Measurements from ENCODE around the gene GMDS. TPM values are rescaled to one million over a fixed set of nuclear protein-coding genes. Genes with fewer than 3 reads are reported as not detected.

The GMDS gene
- total RNA-seq, 1 donor from 2014 or later, result 30.2 TPM

- H3K4me1 ChIP-seq, result peaks cover 17% of the 10 kb centered on the region
- H3K27ac ChIP-seq, result no peak overlapping the region
- TF ChIP-seq POLR2A (IDR thresholded peaks at IDR 0.05) (no peak), POLR2AphosphoS5 (IDR thresholded peaks at IDR 0.05; ENCODE audit: insufficient read depth in 1 of 2, low read depth in 1 of 2) (no peak)
- TF ChIP-seq, protein P1, sequence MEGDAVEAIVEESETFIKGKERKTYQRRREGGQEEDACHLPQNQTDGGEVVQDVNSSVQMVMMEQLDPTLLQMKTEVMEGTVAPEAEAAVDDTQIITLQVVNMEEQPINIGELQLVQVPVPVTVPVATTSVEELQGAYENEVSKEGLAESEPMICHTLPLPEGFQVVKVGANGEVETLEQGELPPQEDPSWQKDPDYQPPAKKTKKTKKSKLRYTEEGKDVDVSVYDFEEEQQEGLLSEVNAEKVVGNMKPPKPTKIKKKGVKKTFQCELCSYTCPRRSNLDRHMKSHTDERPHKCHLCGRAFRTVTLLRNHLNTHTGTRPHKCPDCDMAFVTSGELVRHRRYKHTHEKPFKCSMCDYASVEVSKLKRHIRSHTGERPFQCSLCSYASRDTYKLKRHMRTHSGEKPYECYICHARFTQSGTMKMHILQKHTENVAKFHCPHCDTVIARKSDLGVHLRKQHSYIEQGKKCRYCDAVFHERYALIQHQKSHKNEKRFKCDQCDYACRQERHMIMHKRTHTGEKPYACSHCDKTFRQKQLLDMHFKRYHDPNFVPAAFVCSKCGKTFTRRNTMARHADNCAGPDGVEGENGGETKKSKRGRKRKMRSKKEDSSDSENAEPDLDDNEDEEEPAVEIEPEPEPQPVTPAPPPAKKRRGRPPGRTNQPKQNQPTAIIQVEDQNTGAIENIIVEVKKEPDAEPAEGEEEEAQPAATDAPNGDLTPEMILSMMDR (IDR thresholded peaks at IDR 0.05), result no peak
- H3K36me3 ChIP-seq, result no peaks in the 10 kb centered on the region
- no peak overlapping the region for H3K4me3 ChIP-seq
- no peaks in the 10 kb centered on the region for H3K27me3 ChIP-seq
- no peak for DNase-seq (ENCODE audit: extremely low spot score in 2 of 2)
- H3K9me3 ChIP-seq, result peaks cover 1% of the 10 kb centered on the region
- intact Hi-C loops (cut with DNase I), result no loop called here
Observed at GRCh38 chr6:1832844-1833787, 412.3 kb downstream of the GMDS start.

- H3K4me3 ChIP-seq, result no peak overlapping the region
- peaks cover 17% of the 10 kb centered on the region for H3K4me1 ChIP-seq
- no peak for DNase-seq (ENCODE audit: extremely low spot score in 2 of 2)
- intact Hi-C loops (cut with DNase I), result no loop called here
- H3K27me3 ChIP-seq, result no peaks in the 10 kb centered on the region
- TF ChIP-seq POLR2AphosphoS5 (IDR thresholded peaks at IDR 0.05; ENCODE audit: insufficient read depth in 1 of 2, low read depth in 1 of 2) (no peak), POLR2A (IDR thresholded peaks at IDR 0.05) (no peak)
- TF ChIP-seq, protein P1 (IDR thresholded peaks at IDR 0.05), result no peak
- H3K9me3 ChIP-seq, result peaks cover 5% of the 10 kb centered on the region
- H3K36me3 ChIP-seq, result no peaks in the 10 kb centered on the region
- no peak overlapping the region for H3K27ac ChIP-seq
Observed at GRCh38 chr6:1832358-1832757, 413.0 kb downstream of the GMDS start.

DNA sequence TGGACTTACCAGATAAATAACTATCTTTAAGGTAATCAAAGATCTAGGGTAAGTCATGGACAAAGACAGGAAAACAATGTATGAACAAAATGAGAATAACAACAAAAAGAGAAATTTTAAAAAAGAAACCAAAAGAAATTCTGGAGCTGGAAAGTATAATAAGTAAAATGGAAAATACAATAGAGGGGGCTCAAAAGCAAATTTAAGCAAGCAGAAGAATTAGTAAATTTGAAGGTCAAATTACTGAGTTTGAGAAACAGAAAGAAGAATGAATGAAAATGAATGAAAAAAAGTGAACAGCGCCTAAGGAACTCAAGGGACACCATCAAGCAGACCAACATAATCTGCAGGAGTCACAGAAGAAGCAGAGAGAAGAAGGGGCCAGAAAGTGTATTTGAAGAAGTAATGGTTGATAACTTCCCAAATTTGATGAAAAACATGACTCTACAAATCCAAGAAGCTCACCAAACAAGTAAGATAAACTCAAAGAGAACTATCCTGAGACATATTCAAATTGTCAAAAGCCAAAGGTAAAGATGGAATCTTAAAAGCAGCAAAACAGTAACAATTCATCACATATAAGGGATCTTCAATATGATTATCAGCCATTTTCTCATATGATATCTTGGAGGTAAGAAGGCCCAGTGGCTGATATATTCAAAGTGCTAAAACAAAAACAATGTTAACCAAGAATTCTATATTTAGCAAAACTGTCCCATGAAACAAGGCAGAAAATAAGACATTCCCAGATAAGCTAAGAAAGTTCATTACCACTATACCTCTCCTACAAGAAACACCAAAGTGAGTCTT lies 417.2 kb downstream of the GMDS start:
- intact Hi-C loops (cut with DNase I), result no loop called here
- TF ChIP-seq POLR2AphosphoS5 (IDR thresholded peaks at IDR 0.05; ENCODE audit: insufficient read depth in 1 of 2, low read depth in 1 of 2) (no peak), POLR2A (IDR thresholded peaks at IDR 0.05) (no peak)
- TF ChIP-seq, protein P1 (IDR thresholded peaks at IDR 0.05), result no peak
- H3K4me1 ChIP-seq, result peaks cover 12% of the 10 kb centered on the region

DNA sequence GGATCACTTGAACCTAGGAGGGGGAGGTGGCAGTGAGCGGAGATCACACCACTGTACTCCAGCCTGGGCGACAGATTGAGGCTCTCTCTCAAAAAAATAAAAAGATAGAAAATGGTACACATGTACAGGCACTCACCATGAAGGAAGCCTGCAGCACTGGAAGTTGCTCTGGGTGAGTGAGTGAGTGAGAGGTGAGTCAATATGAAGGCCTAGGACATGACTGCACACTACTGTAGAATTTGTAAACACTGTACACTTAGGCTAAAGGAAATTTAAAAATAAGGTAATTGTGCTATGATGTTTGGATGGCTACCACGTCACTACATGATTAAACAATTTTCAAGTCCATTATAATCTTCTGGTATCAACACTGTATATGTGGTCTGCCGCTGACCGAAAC lies 419.5 kb downstream of the GMDS start:
- intact Hi-C loops (cut with DNase I), result no loop called here

More for the DNA sequence above, 417.2 kb downstream of the GMDS start:
- H3K9me3 ChIP-seq, result peaks cover 5% of the 10 kb centered on the region
- DNase-seq (ENCODE audit: extremely low spot score in 2 of 2), result no peak
- H3K36me3 ChIP-seq, result no peaks in the 10 kb centered on the region
- no peak overlapping the region for H3K27ac ChIP-seq
- no peaks in the 10 kb centered on the region for H3K27me3 ChIP-seq
- no peak overlapping the region for H3K4me3 ChIP-seq

More for the DNA sequence above, 419.5 kb downstream of the GMDS start:
- Histone ChIP-seq H3K4me3 (no peak overlapping the region), H3K9me3 (peaks cover 5% of the 10 kb centered on the region), H3K27me3 (no peaks in the 10 kb centered on the region), H3K27ac (no peak overlapping the region), H3K36me3 (no peaks in the 10 kb centered on the region), H3K4me1 (peaks cover 2% of the 10 kb centered on the region)
- DNase-seq (ENCODE audit: extremely low spot score in 2 of 2), result no peak
- TF ChIP-seq POLR2A (IDR thresholded peaks at IDR 0.05), result no peak
- TF ChIP-seq, protein P1 (IDR thresholded peaks at IDR 0.05), result no peak
- no peak for TF ChIP-seq POLR2AphosphoS5 (IDR thresholded peaks at IDR 0.05; ENCODE audit: insufficient read depth in 1 of 2, low read depth in 1 of 2)

Measured in vagina (tissue), 2 donors.